Ovary (tissue), 3 donors: ENCODE data around the gene ENTPD1.

Source experiments
- EP300 ChIP-seq: sonication (generic); formaldehyde crosslinking; IDR thresholded peaks from one replicate; pipeline ENCODE4 v1.6.1; 2017; ENCODE audit warnings: antibody characterized with exemption
- POLR2A ChIP-seq: fragments of 450-650 bp; IDR thresholded peaks from one replicate; pipeline ENCODE4 v1.6.1; 2017; ENCODE audit warnings: antibody characterized with exemption, mild to moderate bottlenecking, moderate library complexity
- TF ChIP-seq, protein P1 (sequence below), 3 donors: fragments of 450-650 bp in 2 of 3; fragments of 200-600 bp in 1 of 3; IDR thresholded peaks; one replicate each; pipeline versions ENCODE4 v1.5.1 to v1.8.0; 2016 to 2022; ENCODE audit warnings: antibody characterized with exemption in 3 of 3, mild to moderate bottlenecking in 1 of 3
- donor health status: DM: no; HTN: no; CAD: no.

- TF ChIP-seq, protein P1, sequence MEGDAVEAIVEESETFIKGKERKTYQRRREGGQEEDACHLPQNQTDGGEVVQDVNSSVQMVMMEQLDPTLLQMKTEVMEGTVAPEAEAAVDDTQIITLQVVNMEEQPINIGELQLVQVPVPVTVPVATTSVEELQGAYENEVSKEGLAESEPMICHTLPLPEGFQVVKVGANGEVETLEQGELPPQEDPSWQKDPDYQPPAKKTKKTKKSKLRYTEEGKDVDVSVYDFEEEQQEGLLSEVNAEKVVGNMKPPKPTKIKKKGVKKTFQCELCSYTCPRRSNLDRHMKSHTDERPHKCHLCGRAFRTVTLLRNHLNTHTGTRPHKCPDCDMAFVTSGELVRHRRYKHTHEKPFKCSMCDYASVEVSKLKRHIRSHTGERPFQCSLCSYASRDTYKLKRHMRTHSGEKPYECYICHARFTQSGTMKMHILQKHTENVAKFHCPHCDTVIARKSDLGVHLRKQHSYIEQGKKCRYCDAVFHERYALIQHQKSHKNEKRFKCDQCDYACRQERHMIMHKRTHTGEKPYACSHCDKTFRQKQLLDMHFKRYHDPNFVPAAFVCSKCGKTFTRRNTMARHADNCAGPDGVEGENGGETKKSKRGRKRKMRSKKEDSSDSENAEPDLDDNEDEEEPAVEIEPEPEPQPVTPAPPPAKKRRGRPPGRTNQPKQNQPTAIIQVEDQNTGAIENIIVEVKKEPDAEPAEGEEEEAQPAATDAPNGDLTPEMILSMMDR (IDR thresholded peaks at IDR 0.05) = no peak
- TF ChIP-seq POLR2A (no peak), EP300 (no peak)
Measured at GRCh38 chr10:95832216-95833041, 76.5 kb downstream of the ENTPD1 start.
